Astrocyte (in vitro differentiated cells and primary cell): ENCODE measurements around the gene TRAPPC3. TPM values are rescaled to one million over a fixed set of nuclear protein-coding genes. Genes with fewer than 3 reads are reported as not detected.
A peak's percentile ranks its signal among the peaks of the same experiment; 100 is the strongest.

Experiments used
- DNase-seq: peaks from one replicate; pipeline ENCODE4 v3.0.0-alpha.2; 2010; ENCODE audit warnings: low read depth
- FAIRE-seq: peaks from 2 replicates; lab custom pipeline; 2011; peaks lifted over from hg19 to GRCh38; lab: Jason Lieb, UNC
- H2AFZ ChIP-seq: 2 replicates; pipeline ENCODE4 v1.6.0; 2012; ENCODE audit warnings: low read depth, low read length, inconsistent platforms
- H3K27ac ChIP-seq: 2 replicates; pipeline ENCODE4 v1.5.1; 2011; ENCODE audit warnings: low read depth, low read length, inconsistent platforms
- H3K27me3 ChIP-seq: 2 replicates; pipeline ENCODE4 v1.6.0; 2011; ENCODE audit warnings: low read length, inconsistent platforms; ENCODE audit not compliant: insufficient read depth
- H3K36me3 ChIP-seq: 2 replicates; pipeline ENCODE4 v1.5.1; 2011; ENCODE audit warnings: low read length, inconsistent platforms; ENCODE audit not compliant: insufficient read depth
- H3K4me1 ChIP-seq: 2 replicates; pipeline ENCODE4 v1.5.1; 2011; ENCODE audit warnings: low read length, inconsistent platforms; ENCODE audit not compliant: insufficient read depth
- H3K4me2 ChIP-seq: 2 replicates; pipeline ENCODE4 v1.6.0; 2012; ENCODE audit warnings: low read length, inconsistent platforms
- H3K4me3 ChIP-seq: 2 replicates; pipeline ENCODE4 v1.5.1; 2011; ENCODE audit warnings: low read depth, mild to moderate bottlenecking, low read length, inconsistent platforms; ENCODE audit not compliant: insufficient read depth
- H3K79me2 ChIP-seq: 2 replicates; pipeline ENCODE4 v1.6.0; 2012; ENCODE audit warnings: mild to moderate bottlenecking, low read length, inconsistent platforms; ENCODE audit not compliant: insufficient read depth
- H3K9ac ChIP-seq: 2 replicates; pipeline ENCODE4 v1.6.0; 2012; ENCODE audit warnings: mild to moderate bottlenecking, low read length, inconsistent platforms
- H3K9me3 ChIP-seq: 2 replicates; pipeline ENCODE4 v1.5.1; 2012; ENCODE audit warnings: low read depth, mild to moderate bottlenecking, low read length, inconsistent platforms; ENCODE audit not compliant: insufficient read depth
- H4K20me1 ChIP-seq: 2 replicates; pipeline ENCODE4 v1.6.0; 2012; ENCODE audit warnings: low read length, inconsistent platforms; ENCODE audit not compliant: insufficient read depth
- H3K27ac Mint-ChIP-seq: one replicate; pipeline ENCODE4 v1.8.0; 2021; ENCODE audit warnings: mild to moderate bottlenecking, mixed read lengths; ENCODE audit not compliant: unreplicated experiment
- H3K27me3 Mint-ChIP-seq: one replicate; pipeline ENCODE4 v1.8.0; 2021; ENCODE audit warnings: low read depth, mixed read lengths; ENCODE audit not compliant: unreplicated experiment
- H3K36me3 Mint-ChIP-seq: one replicate; pipeline ENCODE4 v1.8.0; 2021; ENCODE audit warnings: low read depth, mixed read lengths; ENCODE audit not compliant: unreplicated experiment
- H3K4me1 Mint-ChIP-seq: one replicate; pipeline ENCODE4 v1.8.0; 2021; ENCODE audit warnings: low read depth, mixed read lengths; ENCODE audit not compliant: unreplicated experiment
- H3K4me3 Mint-ChIP-seq: one replicate; pipeline ENCODE4 v1.8.0; 2021; ENCODE audit warnings: mild to moderate bottlenecking, moderate library complexity, mixed read lengths; ENCODE audit not compliant: unreplicated experiment
- H3K9me3 Mint-ChIP-seq: one replicate; pipeline ENCODE4 v1.8.0; 2021; ENCODE audit warnings: mild to moderate bottlenecking, mixed read lengths; ENCODE audit not compliant: unreplicated experiment
- CTCF ChIP-seq: IDR thresholded peaks from 2 replicates; pipeline ENCODE4 v1.5.1; 2011; ENCODE audit warnings: low read depth, mild to moderate bottlenecking, inconsistent platforms, low read length, moderate library complexity; ENCODE audit not compliant: insufficient read depth
- EZH2 ChIP-seq: IDR thresholded peaks from 2 replicates; pipeline ENCODE4 v1.6.1; 2012; ENCODE audit warnings: mild to moderate bottlenecking, low read length, inconsistent platforms; ENCODE audit not compliant: insufficient read depth
- total RNA-seq: library from RNA; stranded (reverse); gene quantifications from 2 replicates; pipeline ENCODE4 v1.2.1, GENCODE V29; 2021

Gene TRAPPC3
- total RNA-seq, 1 donor from 2014 or later = 87.1 TPM

- Histone ChIP-seq H3K9me3 (no peaks in the 10 kb centered on the region), H3K9ac (peak overlapping the region; percentile 84), H3K27ac (peak overlapping the region; percentile 83), H4K20me1 (peaks cover 98% of the 10 kb centered on the region), H3K4me3 (no peak overlapping the region), H3K27me3 (no peaks in the 10 kb centered on the region), H3K36me3 (peaks cover 29% of the 10 kb centered on the region), H3K4me1 (peaks cover 55% of the 10 kb centered on the region), H2AFZ (no peak overlapping the region), H3K4me2 (peak overlapping the region; percentile 88), H3K79me2 (peaks cover 100% of the 10 kb centered on the region)
- no peak for DNase-seq
- Mint-ChIP-seq H3K4me1 (peaks cover 63% of the 10 kb centered on the region), H3K4me3 (peak overlapping the region; percentile 78), H3K27ac (peak overlapping the region; percentile 68), H3K9me3 (no peaks in the 10 kb centered on the region), H3K27me3 (no peaks in the 10 kb centered on the region), H3K36me3 (peaks cover 10% of the 10 kb centered on the region)
- no peak for FAIRE-seq
- no peak for TF ChIP-seq EZH2
- no peak for TF ChIP-seq CTCF
These were observed 13.5 kb upstream of the TRAPPC3 start for GRCh38 chr1:36162680-36163239.

GRCh38 chr1:36161641-36162531 is 12.6 kb upstream of the TRAPPC3 start:
- H3K36me3 Mint-ChIP-seq = peaks cover 14% of the 10 kb centered on the region
- H3K4me1 Mint-ChIP-seq = peaks cover 59% of the 10 kb centered on the region
- Histone ChIP-seq H3K4me2 (peak overlapping the region; percentile 88), H3K79me2 (peaks cover 100% of the 10 kb centered on the region), H3K36me3 (peaks cover 22% of the 10 kb centered on the region), H2AFZ (no peak overlapping the region), H3K4me1 (peaks cover 49% of the 10 kb centered on the region), H3K9me3 (no peaks in the 10 kb centered on the region), H3K27ac (peak overlapping the region; percentile 83), H3K27me3 (no peaks in the 10 kb centered on the region), H4K20me1 (peaks cover 98% of the 10 kb centered on the region), H3K9ac (peak overlapping the region; percentile 84), H3K4me3 (peak overlapping the region; percentile 53)
- peak overlapping the region; percentile 78 for H3K4me3 Mint-ChIP-seq
- no peaks in the 10 kb centered on the region for H3K27me3 Mint-ChIP-seq
- DNase-seq (peak; percentile 43), FAIRE-seq (no peak)
- H3K27ac Mint-ChIP-seq = peak overlapping the region; percentile 63
- H3K9me3 Mint-ChIP-seq = no peaks in the 10 kb centered on the region
- TF ChIP-seq CTCF = no peak
- no peak for TF ChIP-seq EZH2
